Upper lobe of left lung (tissue), 6 donors: ENCODE results near the gene EN2. TPM values are rescaled to one million over a fixed set of nuclear protein-coding genes. Genes with fewer than 3 reads are reported as not detected.

Experiments used
- ATAC-seq, 2 donors: fragments of 200-7000 bp; cut with Tn5 transposase; one replicate each; pipeline ENCODE4 v1.9.1; 2022; ENCODE audit warnings: mild to moderate bottlenecking in 2 of 2, moderate library complexity in 2 of 2; ENCODE audit not compliant: low FRiP score in 2 of 2
- DNase-seq, 2 donors: peaks; one replicate each; pipeline ENCODE4 v3.0.0-alpha.2; 2019 to 2020
- H3K27ac ChIP-seq, 4 donors: fragments of 200-600 bp; sonication (generic); one replicate each; pipeline ENCODE4 v1.5.1; 2016 to 2019
- H3K27me3 ChIP-seq, 4 donors: fragments of 200-600 bp; sonication (generic); one replicate each; pipeline ENCODE4 v1.5.1; 2017 to 2019
- H3K36me3 ChIP-seq, 4 donors: fragments of 200-600 bp; sonication (generic); one replicate each; pipeline ENCODE4 v1.5.1; 2016 to 2019
- H3K4me1 ChIP-seq, 4 donors: fragments of 200-600 bp; sonication (generic); one replicate each; pipeline ENCODE4 v1.5.1; 2018 to 2019
- H3K4me3 ChIP-seq, 4 donors: fragments of 200-600 bp; sonication (generic); one replicate each; pipeline ENCODE4 v1.5.1; 2017 to 2019; ENCODE audit warnings: mild to moderate bottlenecking in 2 of 4, moderate library complexity in 1 of 4
- H3K9me3 ChIP-seq, 4 donors: fragments of 200-600 bp; sonication (generic); one replicate each; pipeline ENCODE4 v1.5.1; 2018 to 2019
- CTCF ChIP-seq, 6 experiments: fragments of 450-650 bp in 4 of 6; fragments of 200-600 bp in 2 of 6; sonication (generic) in 2 of 6; IDR thresholded peaks; one replicate each; pipeline ENCODE4 v1.5.1; 2016 to 2019; ENCODE audit warnings: antibody characterized with exemption in 6 of 6
- EP300 ChIP-seq, 4 donors: sonication (generic); formaldehyde crosslinking; IDR thresholded peaks; one replicate each; pipeline ENCODE4 v1.5.1; 2017; ENCODE audit warnings: antibody characterized with exemption in 4 of 4, control low read depth in 2 of 4
- POLR2A ChIP-seq, 4 donors: fragments of 450-650 bp; IDR thresholded peaks; one replicate each; pipeline ENCODE4 v1.5.1; 2016 to 2017; ENCODE audit warnings: antibody characterized with exemption in 4 of 4, mild to moderate bottlenecking in 2 of 4
- POLR2AphosphoS5 ChIP-seq, 2 donors: sonication (generic); formaldehyde crosslinking; IDR thresholded peaks; one replicate each; pipeline ENCODE4 v1.5.1; 2017; ENCODE audit warnings: antibody characterized with exemption in 2 of 2
- WGBS, 2 donors: methylation state at CpG; one replicate each; pipeline ENCODE4 v1.1.5; 2017 to 2018; 5-methylcytosine and 5-hydroxymethylcytosine counted together
- total RNA-seq, 6 donors: library from RNA; depleted of rRNA in 4 of 6; stranded (reverse); fragments of >200 nt in 4 of 6; gene quantifications; one replicate each; pipeline versions ENCODE4 v1.1.0 to v1.2.1, GENCODE V29; 2016 to 2021
- donor health status: DM: no; HTN: no; CAD: no; lungs with moderate emphysema.
- donor health status: DM: no; HTN: yes; CAD: no; lungs with severe emphysema.

The EN2 gene
- total RNA-seq, 6 donors from 2014 or later, result not detected

GRCh38 chr7:155418304-155418703 lies 39.6 kb upstream of the EN2 start:
- Histone ChIP-seq H3K36me3 (no peaks in the 10 kb centered on the region), H3K27me3 (no peaks in the 10 kb centered on the region), H3K4me1 (no peaks in the 10 kb centered on the region), H3K4me3 (no peak overlapping the region), H3K27ac (no peak overlapping the region), H3K9me3 (no peaks in the 10 kb centered on the region)
- ATAC-seq, result no peak
- no peak for TF ChIP-seq POLR2A (IDR thresholded peaks at IDR 0.05)
- no peak for TF ChIP-seq EP300 (IDR thresholded peaks at IDR 0.05)
- TF ChIP-seq CTCF (IDR thresholded peaks at IDR 0.05), result no peak
- no peak for TF ChIP-seq POLR2AphosphoS5 (IDR thresholded peaks at IDR 0.05)
- DNase-seq, result no peak
- WGBS, 2 donors, result 82 to 85% methylated on average over 11 to 12 of the region's 12 CpGs

- no peak for DNase-seq
- 86 to 95% methylated on average over 10 to 16 of the region's 16 CpGs for WGBS, 2 donors
- TF ChIP-seq EP300 (IDR thresholded peaks at IDR 0.05), result no peak
- TF ChIP-seq POLR2AphosphoS5 (IDR thresholded peaks at IDR 0.05), result no peak
- TF ChIP-seq POLR2A (IDR thresholded peaks at IDR 0.05), result no peak
- TF ChIP-seq CTCF (IDR thresholded peaks at IDR 0.05), result no peak
- Histone ChIP-seq H3K27me3 (no peaks in the 10 kb centered on the region), H3K4me1 (no peaks in the 10 kb centered on the region), H3K9me3 (no peaks in the 10 kb centered on the region), H3K27ac (no peak overlapping the region), H3K4me3 (no peak overlapping the region), H3K36me3 (no peaks in the 10 kb centered on the region)
- no peak for ATAC-seq
Measured at GRCh38 chr7:155418941-155419755, 38.8 kb upstream of the EN2 start.

GRCh38 chr7:155420116-155420515 lies 37.8 kb upstream of the EN2 start:
- Histone ChIP-seq H3K9me3 (no peaks in the 10 kb centered on the region), H3K27me3 (no peaks in the 10 kb centered on the region), H3K36me3 (no peaks in the 10 kb centered on the region), H3K4me3 (no peak overlapping the region), H3K27ac (no peak overlapping the region), H3K4me1 (no peaks in the 10 kb centered on the region)
- TF ChIP-seq POLR2AphosphoS5 (IDR thresholded peaks at IDR 0.05) (no peak), POLR2A (IDR thresholded peaks at IDR 0.05) (no peak), CTCF (IDR thresholded peaks at IDR 0.05) (no peak), EP300 (IDR thresholded peaks at IDR 0.05) (no peak)
- no peak for ATAC-seq
- no peak for DNase-seq
- 64 to 71% methylated on average over 7 to 8 of the region's 8 CpGs for WGBS, 2 donors

- Histone ChIP-seq H3K4me1 (no peaks in the 10 kb centered on the region), H3K4me3 (no peak overlapping the region), H3K36me3 (no peaks in the 10 kb centered on the region), H3K27ac (no peak overlapping the region), H3K27me3 (no peaks in the 10 kb centered on the region), H3K9me3 (no peaks in the 10 kb centered on the region)
- WGBS, 2 donors, result 63 to 100% methylated on average over 1 to 10 of the region's 10 CpGs
- no peak for TF ChIP-seq POLR2A (IDR thresholded peaks at IDR 0.05)
- no peak for TF ChIP-seq CTCF (IDR thresholded peaks at IDR 0.05)
- no peak for TF ChIP-seq POLR2AphosphoS5 (IDR thresholded peaks at IDR 0.05)
- no peak for TF ChIP-seq EP300 (IDR thresholded peaks at IDR 0.05)
- no peak for DNase-seq
- ATAC-seq, result no peak
Measured at GRCh38 chr7:155422151-155422550, 35.8 kb upstream of the EN2 start.
